Neuronal stem cell (in vitro differentiated cells): ENCODE measurements around the gene DHX58.
A peak's percentile ranks its signal among the peaks of the same experiment; 100 is the strongest.

Experiments used
- DNase-seq: peaks from one replicate; pipeline ENCODE4 v3.0.0-alpha.2; 2013; ENCODE audit warnings: low spot score
- H2AFZ ChIP-seq: one replicate; pipeline ENCODE4 v1.6.1; 2013; ENCODE audit warnings: mild to moderate bottlenecking, low read length, inconsistent platforms
- H2AK5ac ChIP-seq: 2 replicates; pipeline ENCODE4 v1.6.1; 2013; ENCODE audit warnings: low read depth, mild to moderate bottlenecking, inconsistent platforms, low read length, moderate library complexity, mixed read lengths
- H2BK120ac ChIP-seq: 2 replicates; pipeline ENCODE4 v1.6.1; 2013; ENCODE audit warnings: low read depth, mild to moderate bottlenecking, inconsistent platforms, low read length, moderate library complexity, mixed read lengths
- H2BK12ac ChIP-seq: one replicate; pipeline ENCODE4 v1.6.1; 2013; ENCODE audit warnings: low read length, inconsistent platforms
- H2BK15ac ChIP-seq: 2 replicates; pipeline ENCODE4 v1.6.1; 2013; ENCODE audit warnings: mild to moderate bottlenecking, low read length, inconsistent platforms, mixed read lengths
- H2BK5ac ChIP-seq: one replicate; pipeline ENCODE4 v1.6.1; 2013; ENCODE audit warnings: inconsistent platforms, mild to moderate bottlenecking, low read length, moderate library complexity
- H3K14ac ChIP-seq: one replicate; pipeline ENCODE4 v1.6.1; 2013; ENCODE audit warnings: low read length, inconsistent platforms
- H3K18ac ChIP-seq: 2 replicates; pipeline ENCODE4 v1.6.1; 2013; ENCODE audit warnings: low read length, inconsistent platforms
- H3K23ac ChIP-seq: 2 replicates; pipeline ENCODE4 v1.6.1; 2013; ENCODE audit warnings: low read depth, mild to moderate bottlenecking, mixed read lengths, low read length, inconsistent platforms; ENCODE audit not compliant: poor library complexity
- H3K27ac ChIP-seq: replicated peaks from 3 replicates; pipeline ENCODE4 v1.5.1; 2013; ENCODE audit warnings: low read length, inconsistent platforms
- H3K27me3 ChIP-seq, 3 experiments: 2 replicates each; pipeline ENCODE4 v1.6.1; 2013; ENCODE audit warnings: low read length in 3 of 3, mild to moderate bottlenecking in 2 of 3, inconsistent platforms in 1 of 3, low read depth in 1 of 3, mixed read lengths in 1 of 3, moderate library complexity in 1 of 3; ENCODE audit not compliant: control insufficient read depth in 3 of 3, insufficient read depth in 3 of 3
- H3K36me3 ChIP-seq, 2 donors: replicated peaks in 1 of 2; 2 replicates each; pipeline ENCODE4 v1.6.1; 2013; ENCODE audit warnings: low read length in 2 of 2; ENCODE audit not compliant: control insufficient read depth in 2 of 2, insufficient read depth in 2 of 2
- H3K4ac ChIP-seq: 2 replicates; pipeline ENCODE4 v1.6.1; 2013; ENCODE audit warnings: inconsistent platforms, mild to moderate bottlenecking, low read length, moderate library complexity
- H3K4me1 ChIP-seq, 2 donors: 1 replicate in 1 of 2; 2 replicates in 1 of 2; pipeline ENCODE4 v1.6.1; 2013; ENCODE audit warnings: low read length in 2 of 2, low read depth in 1 of 2; ENCODE audit not compliant: control insufficient read depth in 2 of 2, insufficient read depth in 1 of 2
- H3K4me2 ChIP-seq: one replicate; pipeline ENCODE4 v1.6.1; 2013; ENCODE audit warnings: mild to moderate bottlenecking, low read length, inconsistent platforms; ENCODE audit not compliant: insufficient read depth, poor library complexity, severe bottlenecking
- H3K4me3 ChIP-seq, 2 donors: 2 replicates each; pipeline ENCODE4 v1.5.1; 2013; ENCODE audit warnings: low read length in 2 of 2, mild to moderate bottlenecking in 2 of 2, inconsistent platforms in 1 of 2, moderate library complexity in 1 of 2
- H3K79me1 ChIP-seq: one replicate; pipeline ENCODE4 v1.6.1; 2013; ENCODE audit warnings: low read depth, mild to moderate bottlenecking, inconsistent platforms, low read length, moderate library complexity
- H3K9ac ChIP-seq: one replicate; pipeline ENCODE4 v1.6.1; 2013; ENCODE audit warnings: mild to moderate bottlenecking, low read depth, low read length, inconsistent platforms; ENCODE audit not compliant: poor library complexity
- H3K9me3 ChIP-seq, 2 donors: replicated peaks in 1 of 2; 2 replicates each; pipeline versions ENCODE3 to v1.6.1; 2013; ENCODE audit warnings: low read length in 2 of 2, mild to moderate bottlenecking in 2 of 2, inconsistent platforms in 1 of 2, low read depth in 1 of 2, mixed read lengths in 1 of 2, moderate library complexity in 1 of 2; ENCODE audit not compliant: control insufficient read depth in 2 of 2, insufficient read depth in 1 of 2
- H4K8ac ChIP-seq: one replicate; pipeline ENCODE4 v1.6.1; 2013; ENCODE audit warnings: low read depth, mild to moderate bottlenecking, inconsistent platforms, low read length, moderate library complexity
- H4K91ac ChIP-seq: one replicate; pipeline ENCODE4 v1.6.1; 2013; ENCODE audit warnings: low read length, low read depth, mild to moderate bottlenecking, inconsistent platforms; ENCODE audit not compliant: poor library complexity
- WGBS, 2 donors: extraction: QIAGEN DNeasy Blood & Tissue Kit; methylation state at CpG; one replicate each; pipeline ENCODE4 v1.1.7; 2013; ENCODE audit warnings: missing lambda C conversion rate in 2 of 2, mixed read lengths in 1 of 2; ENCODE audit not compliant: insufficient read length in 2 of 2, insufficient replicate concordance in 1 of 2; ENCODE audit errors: extremely low coverage in 2 of 2; 5-methylcytosine and 5-hydroxymethylcytosine counted together

DHX58 gene

GRCh38 chr17:42097691-42098631, 14.6 kb downstream of the DHX58 start, which contains the start of gene ZNF385C:
TSS of gene ZNF385C (minus strand) at chr17:42098473. CDS start at chr17:42063056, 35,417 bp downstream.
- no peak within 1 kb of the TSS for H2BK12ac ChIP-seq
- peak within 1 kb of the TSS; percentile 12 for H3K9ac ChIP-seq
- H3K4me3 ChIP-seq: no peak within 1 kb of the TSS
- peak within 1 kb of the TSS; percentile 53 for H2BK15ac ChIP-seq
- H3K23ac ChIP-seq: no peak within 1 kb of the TSS
- no peaks in the 10 kb centered on the region for H3K9me3 ChIP-seq
- no CpG with 5 or more reads among the region's 52 CpGs for WGBS, 2 donors
- H3K14ac ChIP-seq: no peak within 1 kb of the TSS
- no peak within 1 kb of the TSS for H2BK5ac ChIP-seq
- DNase-seq: no peak
- peaks cover 6 to 15% of the 10 kb centered on the region in 2 donors for H3K4me1 ChIP-seq
- H4K8ac ChIP-seq: no peak within 1 kb of the TSS
- H2AFZ ChIP-seq: peak within 1 kb of the TSS; percentile 31
- peak within 1 kb of the TSS; percentile 74 for H3K18ac ChIP-seq
- H3K4me2 ChIP-seq: peak within 1 kb of the TSS; percentile 75
- H3K27ac ChIP-seq: no peak within 1 kb of the TSS
- H3K27me3 ChIP-seq: peaks cover 5 to 70% (median 19%) of the 10 kb centered on the region in 3 experiments
- H4K91ac ChIP-seq: no peak within 1 kb of the TSS
- H3K79me1 ChIP-seq: no peaks in the 10 kb centered on the region
- no peak within 1 kb of the TSS for H3K4ac ChIP-seq
- no peaks in the 10 kb centered on the region for H3K36me3 ChIP-seq
- H2AK5ac ChIP-seq: no peak within 1 kb of the TSS
- no peak within 1 kb of the TSS for H2BK120ac ChIP-seq

- Histone ChIP-seq H3K4ac (no peak overlapping the region), H2BK15ac (peak overlapping the region; percentile 40), H3K27me3 (peaks cover 5 to 61% (median 19%) of the 10 kb centered on the region in 3 experiments), H3K14ac (no peak overlapping the region), H2AFZ (no peak overlapping the region), H3K4me1 (peaks cover 6 to 13% of the 10 kb centered on the region in 2 donors), H3K79me1 (no peaks in the 10 kb centered on the region), H3K18ac (peak overlapping the region; percentile 46), H3K9me3 (no peaks in the 10 kb centered on the region), H3K9ac (no peak overlapping the region), H2BK5ac (no peak overlapping the region), H3K36me3 (no peaks in the 10 kb centered on the region), H3K4me3 (no peak overlapping the region), H3K4me2 (no peak overlapping the region), H2BK120ac (no peak overlapping the region), H3K23ac (no peak overlapping the region), H2AK5ac (peak overlapping the region; percentile 16), H2BK12ac (peak overlapping the region; percentile 0), H4K91ac (no peak overlapping the region), H4K8ac (no peak overlapping the region), H3K27ac (no peak overlapping the region)
- WGBS, 2 donors: no CpG with 5 or more reads among the region's 8 CpGs
- no peak for DNase-seq
These were observed 16.0 kb downstream of the DHX58 start for GRCh38 chr17:42096360-42097111.

GRCh38 chr17:42094375-42095069, 18.0 kb downstream of the DHX58 start:
- H3K4me2 ChIP-seq: no peak overlapping the region
- H4K91ac ChIP-seq: no peak overlapping the region
- no peak overlapping the region for H3K4me3 ChIP-seq
- H2AK5ac ChIP-seq: peak overlapping the region; percentile 20
- peaks cover 5 to 58% (median 19%) of the 10 kb centered on the region in 3 experiments for H3K27me3 ChIP-seq
- H2BK12ac ChIP-seq: no peak overlapping the region
- no peaks in the 10 kb centered on the region for H3K36me3 ChIP-seq
- no peak overlapping the region for H2BK120ac ChIP-seq
- H3K79me1 ChIP-seq: no peaks in the 10 kb centered on the region
- peak overlapping the region; percentile 48 for H3K18ac ChIP-seq
- no peak overlapping the region for H3K4ac ChIP-seq
- H3K27ac ChIP-seq: no peak overlapping the region
- no peak overlapping the region for H3K14ac ChIP-seq
- H3K23ac ChIP-seq: no peak overlapping the region
- no peak overlapping the region for H2AFZ ChIP-seq
- H3K9me3 ChIP-seq: no peaks in the 10 kb centered on the region
- no peak overlapping the region for H2BK5ac ChIP-seq
- no peak overlapping the region for H4K8ac ChIP-seq
- no CpG with 5 or more reads among the region's 12 CpGs for WGBS, 2 donors
- no peak overlapping the region for H3K9ac ChIP-seq
- no peak for DNase-seq
- H2BK15ac ChIP-seq: no peak overlapping the region
- peaks cover 6 to 13% of the 10 kb centered on the region in 2 donors for H3K4me1 ChIP-seq
